ENCODE results near the gene NF1.
"Not testable (repeated sequence)": the region's sequence is repeated elsewhere in the genome, so short reads cannot be mapped to it uniquely, and the experiment has no call there.

NF1 gene

GRCh38 chr17:31172388-31172787, 77.6 kb downstream of the NF1 start:
- in situ Hi-C loops (cut with MboI; ENCODE audit: low sequenced_read_pairs): no loop called here

GRCh38 chr17:31174215-31174614, 79.4 kb downstream of the NF1 start:
- in situ Hi-C loops (cut with MboI; ENCODE audit: low sequenced_read_pairs): no loop called here

DNA sequence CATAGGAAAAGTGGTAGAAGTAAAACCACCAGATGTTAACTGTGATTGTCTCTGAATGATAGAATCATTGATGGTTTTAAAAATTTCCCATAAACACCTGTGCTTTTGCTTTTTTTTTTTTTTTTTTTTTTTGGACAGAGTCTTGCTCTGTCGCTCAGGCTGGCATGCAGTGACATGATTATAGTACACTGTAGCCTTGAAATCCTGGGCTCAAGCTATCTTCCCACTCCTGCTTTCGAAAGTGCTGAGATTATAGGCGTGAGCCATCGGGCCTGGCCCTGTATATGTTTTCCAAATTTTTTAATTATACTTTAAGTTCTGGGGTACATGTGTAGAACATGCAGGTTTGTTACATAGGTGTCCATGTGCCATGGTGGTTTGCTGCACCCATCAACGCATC, 80.5 kb downstream of the NF1 start:
- in situ Hi-C loops (cut with MboI; ENCODE audit: low sequenced_read_pairs): no loop called here

- in situ Hi-C loops (cut with MboI; ENCODE audit: low sequenced_read_pairs): not testable (repeated sequence)
Measured at GRCh38 chr17:31176143-31176542, 81.4 kb downstream of the NF1 start.

- in situ Hi-C loops (cut with MboI; ENCODE audit: low sequenced_read_pairs): not testable (repeated sequence)
Measured at GRCh38 chr17:31178951-31179350, 84.2 kb downstream of the NF1 start.

GRCh38 chr17:31195305-31195704, 100.5 kb downstream of the NF1 start:
- in situ Hi-C loops (cut with MboI; ENCODE audit: low sequenced_read_pairs): no loop called here

- in situ Hi-C loops (cut with MboI; ENCODE audit: low sequenced_read_pairs): no loop called here
Measured at GRCh38 chr17:31198026-31198425, 103.2 kb downstream of the NF1 start.

DNA sequence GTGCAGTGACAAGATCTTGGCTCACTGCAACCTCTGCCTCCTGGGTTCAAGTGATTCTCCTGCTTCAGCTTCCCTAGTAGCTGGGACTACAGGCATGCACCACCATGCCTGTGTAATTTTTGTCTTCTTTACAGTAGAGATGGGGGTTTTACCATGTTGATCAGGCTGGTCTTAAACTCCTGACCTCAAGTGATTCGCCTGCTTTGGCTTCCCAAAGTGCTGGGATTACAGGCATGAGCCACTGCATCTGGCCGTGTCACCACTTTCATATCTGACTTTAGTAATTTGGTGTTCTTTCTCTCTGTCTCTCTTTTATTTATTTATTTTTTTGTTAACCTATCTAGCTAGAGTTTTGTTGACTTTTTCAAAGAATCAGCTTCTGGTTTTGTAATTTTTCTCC, 103.9 kb downstream of the NF1 start:
- in situ Hi-C loops (cut with MboI; ENCODE audit: low sequenced_read_pairs): not testable (repeated sequence)

GRCh38 chr17:31200287-31200686, 105.5 kb downstream of the NF1 start:
- in situ Hi-C loops (cut with MboI; ENCODE audit: low sequenced_read_pairs): no loop called here

- in situ Hi-C loops (cut with MboI; ENCODE audit: low sequenced_read_pairs): no loop called here
Measured at GRCh38 chr17:31202968-31203367, 108.2 kb downstream of the NF1 start.

DNA sequence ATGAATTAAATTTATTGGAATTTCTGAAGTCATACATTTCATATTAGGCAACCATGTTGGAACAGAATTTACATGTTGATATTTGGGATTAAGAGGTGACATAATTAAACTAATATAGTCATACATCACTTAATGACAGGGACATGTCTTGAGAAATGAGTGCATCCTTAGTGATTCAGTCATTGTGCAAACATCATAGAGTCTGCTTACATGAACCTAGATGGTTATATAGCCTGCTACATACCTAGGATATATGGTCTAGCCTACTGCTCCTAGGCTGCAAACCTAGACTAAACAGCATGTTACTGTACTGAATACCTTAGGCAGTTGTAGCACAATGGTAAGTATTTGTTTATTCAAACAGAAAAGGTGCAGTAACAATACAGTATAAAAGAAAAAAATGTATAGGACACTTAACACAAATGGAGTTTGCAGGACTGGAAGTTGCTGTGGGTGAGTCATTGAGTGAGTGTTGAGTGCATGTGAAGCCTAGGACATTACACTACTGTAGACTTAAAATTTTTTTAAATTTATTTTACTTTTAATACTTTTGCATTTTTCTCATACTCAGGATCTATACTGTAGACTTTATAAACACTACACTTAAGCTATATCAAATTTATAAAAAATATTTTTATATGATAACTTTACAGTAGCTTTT, 116.7 kb downstream of the NF1 start:
- in situ Hi-C loops (cut with MboI; ENCODE audit: low sequenced_read_pairs): no loop called here

DNA sequence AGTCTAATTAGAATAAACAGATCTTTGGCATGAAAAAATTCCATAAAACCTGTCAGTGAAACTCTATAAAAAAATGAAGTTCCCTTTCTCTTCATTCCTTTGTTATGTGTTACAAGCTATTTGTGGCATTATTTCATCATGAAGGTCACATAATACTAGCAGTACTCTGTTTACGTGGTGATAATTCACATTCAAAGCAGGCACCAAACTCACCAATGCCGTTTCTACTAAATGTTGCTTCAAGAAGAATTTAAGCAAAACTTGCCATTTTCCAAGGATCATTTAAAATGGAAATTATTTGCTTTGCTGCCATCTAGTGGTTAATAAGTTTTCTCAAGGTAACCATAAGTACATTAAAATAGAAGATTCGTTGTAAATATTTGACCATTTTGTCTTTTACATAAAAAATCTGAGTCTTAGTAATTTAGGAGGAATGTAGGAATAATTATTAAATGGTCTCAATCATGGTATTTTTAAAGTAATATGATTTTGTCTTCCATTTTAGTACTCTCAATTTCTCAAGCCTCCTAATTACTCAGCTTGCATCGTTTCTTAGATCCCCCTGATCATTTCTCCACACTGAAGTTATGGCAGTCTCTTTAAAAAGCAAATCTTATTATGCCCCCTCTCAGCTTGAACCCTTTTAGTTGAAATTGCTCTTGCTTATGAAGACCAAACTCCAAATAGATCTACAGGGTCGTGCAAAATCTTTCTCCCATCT, 121.4 kb downstream of the NF1 start:
- in situ Hi-C loops (cut with MboI; ENCODE audit: low sequenced_read_pairs): no loop called here

- in situ Hi-C loops (cut with MboI; ENCODE audit: low sequenced_read_pairs): no loop called here
Measured at GRCh38 chr17:31224366-31224765, 129.6 kb downstream of the NF1 start.

DNA sequence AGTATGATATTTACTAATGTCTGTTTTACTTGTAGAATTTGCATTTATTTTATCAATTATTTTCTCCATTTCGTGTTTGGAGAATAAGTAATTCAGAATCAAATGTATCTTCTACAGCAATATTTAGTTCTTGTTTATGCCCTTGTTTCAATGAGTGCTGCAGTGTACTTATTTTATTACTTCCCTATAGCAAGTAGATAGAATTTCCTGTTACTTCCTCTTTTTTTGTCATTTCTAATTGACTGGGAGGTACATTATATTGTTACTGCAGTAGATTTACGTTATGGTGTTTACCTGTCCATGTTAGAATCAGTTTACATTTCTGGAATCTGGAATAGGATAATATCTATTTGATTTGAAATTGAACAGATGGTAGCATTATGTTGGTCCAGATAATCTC, 131.1 kb downstream of the NF1 start:
- in situ Hi-C loops (cut with MboI; ENCODE audit: low sequenced_read_pairs): no loop called here

DNA sequence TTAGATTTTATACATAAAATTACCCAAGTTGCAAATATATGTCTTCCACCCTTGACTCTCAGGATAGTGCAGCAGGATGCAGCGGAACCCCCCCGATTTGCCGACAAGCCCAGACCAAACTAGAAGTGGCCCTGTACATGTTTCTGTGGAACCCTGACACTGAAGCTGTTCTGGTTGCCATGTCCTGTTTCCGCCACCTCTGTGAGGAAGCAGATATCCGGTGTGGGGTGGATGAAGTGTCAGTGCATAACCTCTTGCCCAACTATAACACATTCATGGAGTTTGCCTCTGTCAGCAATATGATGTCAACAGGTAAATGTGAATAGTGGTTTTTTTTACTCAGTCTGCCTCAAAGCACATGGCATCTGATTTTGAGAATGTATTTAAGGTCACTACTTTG, 131.6 kb downstream of the NF1 start:
- in situ Hi-C loops (cut with MboI; ENCODE audit: low sequenced_read_pairs): no loop called here

DNA sequence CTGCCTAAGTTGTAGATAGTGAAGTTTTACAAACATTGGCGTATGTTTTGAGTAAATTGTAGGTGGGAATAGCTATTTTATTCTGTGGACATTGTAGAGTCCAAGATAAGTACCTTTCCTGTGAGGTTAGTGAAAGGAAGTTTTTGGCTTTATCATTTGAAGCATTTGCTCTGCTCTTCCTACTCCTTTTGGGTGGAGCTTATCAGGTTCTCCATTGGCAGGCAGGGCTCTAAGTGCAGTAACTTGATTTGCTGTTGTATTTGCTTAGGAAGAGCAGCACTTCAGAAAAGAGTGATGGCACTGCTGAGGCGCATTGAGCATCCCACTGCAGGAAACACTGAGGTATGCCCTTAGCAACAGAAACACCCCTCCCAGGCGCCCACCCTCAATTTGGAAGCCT, 132.2 kb downstream of the NF1 start:
- in situ Hi-C loops (cut with MboI; ENCODE audit: low sequenced_read_pairs): no loop called here

DNA sequence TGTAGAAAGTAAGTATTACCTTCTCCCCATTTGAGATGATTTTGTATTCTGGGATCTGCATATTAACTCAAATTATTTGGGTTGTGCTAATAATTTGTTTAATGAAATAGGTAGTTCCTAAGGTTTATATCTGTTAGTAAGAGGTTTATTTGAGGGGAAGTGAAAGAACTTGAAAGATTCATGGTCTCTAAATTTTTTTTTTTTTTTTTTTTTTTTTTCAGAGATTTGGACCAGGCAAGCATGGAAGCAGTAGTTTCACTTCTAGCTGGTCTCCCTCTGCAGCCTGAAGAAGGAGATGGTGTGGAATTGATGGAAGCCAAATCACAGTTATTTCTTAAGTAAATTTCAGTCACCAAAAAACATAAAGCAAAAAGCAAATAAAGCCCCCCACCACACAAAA, 137.1 kb downstream of the NF1 start:
- in situ Hi-C loops (cut with MboI; ENCODE audit: low sequenced_read_pairs): no loop called here

DNA sequence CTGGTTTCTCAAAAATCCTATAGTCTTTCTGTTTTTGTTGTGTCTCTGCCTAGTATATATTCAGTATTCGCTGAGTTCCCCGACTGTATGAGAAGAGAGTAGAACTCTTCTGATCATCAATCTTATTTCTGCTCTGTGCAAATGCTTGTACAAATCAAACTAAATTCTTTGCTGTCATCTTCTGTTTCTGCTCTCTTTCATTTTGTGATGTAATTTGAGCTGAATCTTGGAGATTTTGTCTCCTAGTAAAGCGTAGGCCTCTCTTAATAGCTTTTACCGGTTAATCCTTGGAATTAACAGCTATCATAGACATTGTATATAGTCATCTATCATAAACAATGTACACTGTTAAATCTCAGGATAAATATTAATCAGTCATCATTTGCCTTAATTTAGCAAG, 140.3 kb downstream of the NF1 start:
- in situ Hi-C loops (cut with MboI; ENCODE audit: low sequenced_read_pairs): no loop called here

DNA sequence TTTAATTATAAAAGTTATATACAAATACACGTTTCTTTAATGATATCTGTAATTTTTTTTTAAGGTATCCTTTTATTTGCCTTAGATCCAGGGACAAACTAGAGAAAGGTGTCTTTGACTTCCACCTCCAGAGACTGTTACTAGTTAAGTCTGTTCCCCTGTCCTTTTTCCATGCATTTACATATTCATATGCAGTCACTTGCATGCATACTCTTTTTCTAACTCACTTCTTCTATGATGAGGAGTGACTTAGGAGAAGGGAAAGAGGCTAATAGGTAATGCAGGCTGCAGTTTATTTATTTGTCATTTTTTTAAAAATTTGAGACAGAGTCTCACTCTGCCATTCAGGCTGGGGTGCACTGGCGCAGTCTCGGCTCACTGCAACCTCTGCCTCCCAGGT, 141.4 kb downstream of the NF1 start:
- in situ Hi-C loops (cut with MboI; ENCODE audit: low sequenced_read_pairs): no loop called here

DNA sequence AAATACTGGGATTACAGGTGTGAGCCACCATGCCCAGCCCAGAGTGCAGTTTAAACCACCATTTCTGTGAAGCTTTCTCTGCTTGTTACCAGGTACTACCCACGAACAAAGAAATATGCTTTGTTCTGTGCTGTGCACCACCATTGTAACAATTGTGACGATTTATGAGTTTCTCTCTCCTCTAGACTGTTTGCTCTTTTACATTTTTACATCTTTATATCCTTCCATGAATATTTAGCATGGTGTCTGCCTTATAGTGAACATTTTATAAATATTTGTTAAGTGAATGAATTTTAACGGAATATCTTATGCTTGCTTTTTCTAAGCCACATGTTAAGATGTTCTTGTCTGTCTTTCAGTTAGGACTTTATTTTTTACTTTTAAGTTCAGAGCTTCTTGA, 141.9 kb downstream of the NF1 start:
- in situ Hi-C loops (cut with MboI; ENCODE audit: low sequenced_read_pairs): no loop called here

- in situ Hi-C loops (cut with MboI; ENCODE audit: low sequenced_read_pairs): no loop called here
Measured at GRCh38 chr17:31241116-31241515, 146.3 kb downstream of the NF1 start.

GRCh38 chr17:31248986-31249834, 154.4 kb downstream of the NF1 start:
- in situ Hi-C loops (cut with MboI; ENCODE audit: low sequenced_read_pairs): no loop called here
